Naive thymus-derived CD8-positive, alpha-beta T cell (primary cell): ENCODE results near the gene FADS3. TPM values are rescaled to one million over a fixed set of nuclear protein-coding genes. Genes with fewer than 3 reads are reported as not detected.

Source experiments
- ATAC-seq, 2 donors: fragments of 150-1000 bp; cut with Tn5 transposase in 1 of 2; sonication (Bioruptor Pico), chemical (Tn5 transposase) in 1 of 2; 1 replicate in 1 of 2; 2 replicates in 1 of 2; pipeline ENCODE4 v1.10.0; 2021; ENCODE audit warnings: mild to moderate bottlenecking in 2 of 2, moderate library complexity in 2 of 2
- POLR2A ChIA-PET: fragments of 350-600 bp; sonication (Branson Sonifier 250); formaldehyde crosslinking; loops from one replicate; lab custom pipeline; 2021; ENCODE audit warnings: antibody characterized with exemption; lab: Charles Lee
- DNase-seq, 10 donors: peaks; one replicate each; pipeline versions ENCODE4 v3.0.0 to v3.0.0-alpha.2; 2020 to 2022
- H3K27ac Mint-ChIP-seq, 10 donors: one replicate each; pipeline ENCODE4 v1.8.0; 2020 to 2022; ENCODE audit warnings: mild to moderate bottlenecking in 10 of 10, mixed read lengths in 10 of 10, moderate library complexity in 4 of 10, inconsistent platforms in 1 of 10
- H3K27me3 Mint-ChIP-seq, 5 donors: one replicate each; pipeline ENCODE4 v1.8.0; 2021 to 2022; ENCODE audit warnings: mixed read lengths in 5 of 5
- H3K36me3 Mint-ChIP-seq, 3 donors: one replicate each; pipeline ENCODE4 v1.8.0; 2020 to 2022; ENCODE audit warnings: mixed read lengths in 3 of 3, mild to moderate bottlenecking in 2 of 3, inconsistent platforms in 1 of 3
- H3K4me1 Mint-ChIP-seq, 4 donors: one replicate each; pipeline ENCODE4 v1.8.0; 2021 to 2022; ENCODE audit warnings: mixed read lengths in 4 of 4
- H3K4me3 Mint-ChIP-seq, 10 donors: one replicate each; pipeline ENCODE4 v1.8.0; 2020 to 2022; ENCODE audit warnings: mild to moderate bottlenecking in 10 of 10, mixed read lengths in 10 of 10, moderate library complexity in 6 of 10, inconsistent platforms in 1 of 10
- H3K9me3 Mint-ChIP-seq, 9 donors: one replicate each; pipeline ENCODE4 v1.8.0; 2020 to 2022; ENCODE audit warnings: mixed read lengths in 9 of 9, mild to moderate bottlenecking in 3 of 9, inconsistent platforms in 1 of 9, moderate library complexity in 1 of 9
- polyA plus RNA-seq, 3 donors: library from polyadenylated mRNA; unstranded; fragments of 300-500 nt; fragmentation: Illumina TruSeq; gene quantifications; one replicate each; pipeline ENCODE4 v1.2.3, GENCODE V29; 2021
- total RNA-seq, 8 experiments: library from RNA in 2 of 8; stranded (reverse) in 2 of 8; gene quantifications; one replicate each; pipeline ENCODE4 v1.2.3 and lab custom pipeline; 2021 to 2026

Gene FADS3
- total and polyA plus RNA-seq, 5 experiments from 2014 or later: 0.33 to 5.7 (median 1.5) TPM

GRCh38 chr11:61919705-61920631 is 28.6 kb upstream of the FADS3 start:
- peak in 1 of 10 donors; percentile 16 for DNase-seq
- ATAC-seq: no peak
- H3K4me3 Mint-ChIP-seq: peak overlapping the region in 1 of 10 donors; percentile 22
- H3K27ac Mint-ChIP-seq: peak overlapping the region in 1 of 10 donors; percentile 59
- peaks cover 8 to 15% (median 13%) of the 10 kb centered on the region in 4 donors for H3K4me1 Mint-ChIP-seq
- H3K36me3 Mint-ChIP-seq: no peaks in the 10 kb centered on the region
- peaks cover 0 to 2% (median 0%) of the 10 kb centered on the region in 9 donors for H3K9me3 Mint-ChIP-seq
- POLR2A ChIA-PET: no interaction called here
- peaks cover 29 to 60% (median 44%) of the 10 kb centered on the region in 5 donors for H3K27me3 Mint-ChIP-seq

GRCh38 chr11:61918938-61919704 is 27.8 kb upstream of the FADS3 start:
- ATAC-seq (no peak), DNase-seq (peak in 1 of 10 donors; percentile 9)
- Mint-ChIP-seq H3K4me1 (peaks cover 8 to 15% (median 13%) of the 10 kb centered on the region in 4 donors), H3K27me3 (peaks cover 35 to 67% (median 52%) of the 10 kb centered on the region in 5 donors), H3K27ac (peak overlapping the region in 1 of 10 donors; percentile 5), H3K36me3 (no peaks in the 10 kb centered on the region), H3K4me3 (peak overlapping the region in 2 of 10 donors; percentile 35 to 76), H3K9me3 (peaks cover 0 to 2% (median 0%) of the 10 kb centered on the region in 9 donors)
- POLR2A ChIA-PET: no interaction called here

- DNase-seq (peak in 1 of 10 donors; percentile 7), ATAC-seq (no peak)
- H3K36me3 Mint-ChIP-seq: no peaks in the 10 kb centered on the region
- peaks cover 8 to 15% (median 13%) of the 10 kb centered on the region in 4 donors for H3K4me1 Mint-ChIP-seq
- H3K27me3 Mint-ChIP-seq: peaks cover 38 to 73% (median 59%) of the 10 kb centered on the region in 5 donors
- H3K4me3 Mint-ChIP-seq: peak overlapping the region; percentile 36 to 83 (median 73)
- peak overlapping the region in 2 of 10 donors; percentile 21 to 28 for H3K27ac Mint-ChIP-seq
- POLR2A ChIA-PET: no interaction called here
- H3K9me3 Mint-ChIP-seq: peaks cover 0 to 2% (median 0%) of the 10 kb centered on the region in 9 donors
These were observed 27.0 kb upstream of the FADS3 start for GRCh38 chr11:61918251-61918937.

GRCh38 chr11:61917334-61918109 is 26.2 kb upstream of the FADS3 start, which contains the start of gene RAB3IL1:
TSS of gene RAB3IL1 (minus strand) at chr11:61917566. CDS start at chr11:61917367, 199 bp downstream.
- H3K27ac Mint-ChIP-seq: peak within 1 kb of the TSS in 2 of 10 donors; percentile 28 to 52
- peaks cover 41 to 81% (median 66%) of the 10 kb centered on the region in 5 donors for H3K27me3 Mint-ChIP-seq
- H3K36me3 Mint-ChIP-seq: no peaks in the 10 kb centered on the region
- ATAC-seq: peak; percentile 46 to 54
- POLR2A ChIA-PET: no interaction called here
- H3K4me3 Mint-ChIP-seq: peak within 1 kb of the TSS; percentile 57 to 83 (median 73)
- peaks cover 8 to 14% (median 13%) of the 10 kb centered on the region in 4 donors for H3K4me1 Mint-ChIP-seq
- H3K9me3 Mint-ChIP-seq: peaks cover 0 to 2% (median 0%) of the 10 kb centered on the region in 9 donors
- DNase-seq: peak in 1 of 10 donors; percentile 28

- H3K9me3 Mint-ChIP-seq: peaks cover 0 to 2% (median 0%) of the 10 kb centered on the region in 9 donors
- H3K36me3 Mint-ChIP-seq: no peaks in the 10 kb centered on the region
- POLR2A ChIA-PET: no interaction called here
- peak; percentile 28 to 34 for ATAC-seq
- H3K4me1 Mint-ChIP-seq: peaks cover 8 to 15% (median 13%) of the 10 kb centered on the region in 4 donors
- H3K27ac Mint-ChIP-seq: no peak overlapping the region
- DNase-seq: no peak
- peaks cover 41 to 88% (median 69%) of the 10 kb centered on the region in 5 donors for H3K27me3 Mint-ChIP-seq
- peak overlapping the region in 9 of 10 donors; percentile 23 to 77 (median 52) for H3K4me3 Mint-ChIP-seq
These were observed 25.5 kb upstream of the FADS3 start for GRCh38 chr11:61916737-61917333.

GRCh38 chr11:61914471-61915171 is 23.3 kb upstream of the FADS3 start:
- H3K27me3 Mint-ChIP-seq: peaks cover 33 to 71% (median 56%) of the 10 kb centered on the region in 5 donors
- no peak overlapping the region for H3K4me3 Mint-ChIP-seq
- POLR2A ChIA-PET: no interaction called here

GRCh38 chr11:61913699-61914395 is 22.5 kb upstream of the FADS3 start:
- ATAC-seq: no peak
- peaks cover 31 to 63% (median 50%) of the 10 kb centered on the region in 5 donors for H3K27me3 Mint-ChIP-seq
- POLR2A ChIA-PET: no interaction called here

More at GRCh38 chr11:61914471-61915171, 23.3 kb upstream of the FADS3 start:
- Mint-ChIP-seq H3K9me3 (peaks cover 0 to 2% (median 0%) of the 10 kb centered on the region in 9 donors), H3K4me1 (peaks cover 5 to 17% (median 13%) of the 10 kb centered on the region in 4 donors), H3K36me3 (no peaks in the 10 kb centered on the region), H3K27ac (peak overlapping the region in 1 of 10 donors; percentile 67)
- no peak for DNase-seq
- no peak for ATAC-seq

GRCh38 chr11:61912991-61913698 is 21.8 kb upstream of the FADS3 start:
- Mint-ChIP-seq H3K4me3 (peak overlapping the region in 1 of 10 donors; percentile 15), H3K9me3 (peaks cover 0 to 2% (median 0%) of the 10 kb centered on the region in 9 donors), H3K36me3 (no peaks in the 10 kb centered on the region), H3K27ac (peak overlapping the region in 1 of 10 donors; percentile 40), H3K27me3 (peaks cover 24 to 56% (median 43%) of the 10 kb centered on the region in 5 donors), H3K4me1 (peaks cover 3 to 14% (median 9%) of the 10 kb centered on the region in 4 donors)
- POLR2A ChIA-PET: no interaction called here
- no peak for DNase-seq
- no peak for ATAC-seq

More at GRCh38 chr11:61913699-61914395, 22.5 kb upstream of the FADS3 start:
- Mint-ChIP-seq H3K4me3 (no peak overlapping the region), H3K4me1 (peaks cover 5 to 17% (median 13%) of the 10 kb centered on the region in 4 donors), H3K36me3 (no peaks in the 10 kb centered on the region), H3K27ac (peak overlapping the region in 1 of 10 donors; percentile 67), H3K9me3 (peaks cover 0 to 2% (median 0%) of the 10 kb centered on the region in 9 donors)
- no peak for DNase-seq

GRCh38 chr11:61912530-61912898 is 21.2 kb upstream of the FADS3 start:
- H3K27me3 Mint-ChIP-seq: peaks cover 19 to 50% (median 37%) of the 10 kb centered on the region in 5 donors
- no peaks in the 10 kb centered on the region for H3K36me3 Mint-ChIP-seq

More at GRCh38 chr11:61912530-61912898, 21.2 kb upstream of the FADS3 start:
- POLR2A ChIA-PET: interaction anchor here (0.5 kb wide), 1 partner anchor 122 kb away, joined by 3 read pairs; no protein-coding TSS in a partner anchor
- Mint-ChIP-seq H3K4me1 (peaks cover 0 to 8% (median 3%) of the 10 kb centered on the region in 4 donors), H3K4me3 (peak overlapping the region in 1 of 10 donors; percentile 48), H3K27ac (no peak overlapping the region), H3K9me3 (peaks cover 0 to 2% (median 0%) of the 10 kb centered on the region in 9 donors)
- ATAC-seq (no peak), DNase-seq (peak in 1 of 10 donors; percentile 61)
